A673 (cell line): ENCODE results near the gene ESRRB. TPM values are rescaled to one million over a fixed set of nuclear protein-coding genes. Genes with fewer than 3 reads are reported as not detected.

Experiments used
- BruUV-seq: library from RNA; stranded (reverse); fragments of 400-500 nt; replicated peaks from 2 replicates; lab custom pipeline; 2021; lab: Mats Ljungman, UMichigan
- CTCF ChIA-PET: fragments of 300-600 bp; sonication (Branson Sonifier 250); formaldehyde crosslinking; loops from one replicate; lab custom pipeline; 2022; ENCODE audit warnings: antibody characterized with exemption; lab: Charles Lee
- POLR2A ChIA-PET: fragments of 300-600 bp; sonication (Branson Sonifier 250); formaldehyde crosslinking; loops from one replicate; lab custom pipeline; 2022; ENCODE audit warnings: antibody characterized with exemption; ENCODE audit not compliant: low non-redundant PET; lab: Charles Lee
- DNase-seq: peaks from one replicate; pipeline ENCODE4 v3.0.0-alpha.2; 2015; ENCODE audit warnings: low spot score
- H3K27ac ChIP-seq: fragments of 200-600 bp; sonication (generic); 2 replicates; pipeline ENCODE4 v1.5.1; 2016; ENCODE audit warnings: mixed run types, low read depth, mild to moderate bottlenecking, mixed read lengths, antibody characterized with exemption, low read length; ENCODE audit not compliant: poor library complexity, severe bottlenecking
- H3K27me3 ChIP-seq: fragments of 200-600 bp; sonication (generic); replicated peaks from 2 replicates; pipeline ENCODE4 v1.6.1; 2017; ENCODE audit warnings: mixed run types, low read depth, mild to moderate bottlenecking, mixed read lengths, antibody characterized with exemption, low read length; ENCODE audit not compliant: insufficient read depth, poor library complexity
- H3K36me3 ChIP-seq: fragments of 200-600 bp; sonication (generic); 2 replicates; pipeline ENCODE4 v1.6.1; 2016; ENCODE audit warnings: mixed run types, mild to moderate bottlenecking, mixed read lengths, antibody characterized with exemption, low read length; ENCODE audit not compliant: insufficient read depth, poor library complexity, severe bottlenecking
- H3K4me1 ChIP-seq: fragments of 200-600 bp; sonication (generic); 2 replicates; pipeline ENCODE4 v1.6.1; 2017; ENCODE audit warnings: mixed run types, mild to moderate bottlenecking, mixed read lengths, antibody characterized with exemption, low read length; ENCODE audit not compliant: insufficient read depth, poor library complexity, severe bottlenecking
- H3K4me3 ChIP-seq: fragments of 200-600 bp; sonication (generic); 2 replicates; pipeline ENCODE4 v1.5.1; 2016; ENCODE audit warnings: low read depth, mixed run types, mild to moderate bottlenecking, mixed read lengths, low read length; ENCODE audit not compliant: poor library complexity, severe bottlenecking
- H3K9me3 ChIP-seq: fragments of 200-600 bp; sonication (generic); 2 replicates; pipeline ENCODE4 v1.6.1; 2016; ENCODE audit warnings: mixed run types, low read depth, mild to moderate bottlenecking, mixed read lengths, antibody characterized with exemption, low read length; ENCODE audit not compliant: poor library complexity, severe bottlenecking
- CTCF ChIP-seq: fragments of 300-800, 200-600 bp; sonication (generic); conservative IDR thresholded peaks from 2 replicates; pipeline ENCODE4 v1.5.1; 2017; ENCODE audit warnings: low read depth, mild to moderate bottlenecking, antibody characterized with exemption, low read length, moderate library complexity, mixed read lengths
- EZH2 ChIP-seq: fragments of 200-600 bp; sonication (generic); IDR thresholded peaks from 2 replicates; pipeline ENCODE4 v1.6.1; 2017; ENCODE audit warnings: borderline replicate concordance, low read depth, mild to moderate bottlenecking, mixed read lengths, antibody characterized with exemption, low read length; ENCODE audit not compliant: poor library complexity, severe bottlenecking
- intact Hi-C: fragments of 100-400 bp; cut with micrococcal nuclease; formaldehyde crosslinking; loops from one replicate; pipeline ENCODE4 v1.10.0; 2022; ENCODE audit not compliant: unreplicated experiment
- total RNA-seq: library from RNA; stranded (reverse); gene quantifications from 2 replicates; pipeline ENCODE4 v1.2.3, GENCODE V29; 2021

Gene ESRRB
- total RNA-seq, 1 experiment from 2014 or later, result 0.47 TPM

GRCh38 chr14:76351941-76352340 is 24.0 kb upstream of the ESRRB start:
- no TSS peak for BruUV-seq
- no peak overlapping the region for H3K27ac ChIP-seq
- H3K27me3 ChIP-seq, result peaks cover 17% of the 10 kb centered on the region
- no peak overlapping the region for H3K4me3 ChIP-seq
- no peaks in the 10 kb centered on the region for H3K4me1 ChIP-seq
- no peaks in the 10 kb centered on the region for H3K36me3 ChIP-seq
- ChIA-PET CTCF (interaction anchor here (0.6 kb wide), 1 partner anchor 283 kb away, joined by 3 read pairs; no protein-coding TSS in a partner anchor), POLR2A (no interaction called here)
- no peaks in the 10 kb centered on the region for H3K9me3 ChIP-seq
- intact Hi-C loops, result loop anchor here (1.0 kb wide), 1 partner anchor 301 kb away; no protein-coding TSS in a partner anchor
- DNase-seq, result no peak
- TF ChIP-seq EZH2 (no peak), CTCF (no peak)

- intact Hi-C loops, result loop anchor here (1.0 kb wide), 1 partner anchor 301 kb away; no protein-coding TSS in a partner anchor
- Histone ChIP-seq H3K4me3 (peak overlapping the region; percentile 1), H3K27me3 (peaks cover 21% of the 10 kb centered on the region), H3K27ac (no peak overlapping the region), H3K9me3 (no peaks in the 10 kb centered on the region), H3K36me3 (no peaks in the 10 kb centered on the region), H3K4me1 (no peaks in the 10 kb centered on the region)
- peak; percentile 76 for DNase-seq
- ChIA-PET CTCF (interaction anchor here (0.6 to 1.3 kb wide), 4 partner anchors 282 to 643 kb away, joined by 3 to 7 read pairs (median 3); no protein-coding TSS in a partner anchor), POLR2A (no interaction called here)
- BruUV-seq, result no TSS peak
- TF ChIP-seq EZH2, result no peak
- TF ChIP-seq CTCF, result peak; percentile 96
Observed at GRCh38 chr14:76352639-76353281, 23.2 kb upstream of the ESRRB start.

GRCh38 chr14:76354310-76354709 is 21.6 kb upstream of the ESRRB start:
- intact Hi-C loops, result no loop called here
- no peak for TF ChIP-seq CTCF
- TF ChIP-seq EZH2, result no peak
- Histone ChIP-seq H3K4me3 (no peak overlapping the region), H3K27ac (no peak overlapping the region), H3K9me3 (no peaks in the 10 kb centered on the region), H3K27me3 (peaks cover 32% of the 10 kb centered on the region), H3K36me3 (no peaks in the 10 kb centered on the region), H3K4me1 (no peaks in the 10 kb centered on the region)
- CTCF ChIA-PET, result no interaction called here
- DNase-seq, result no peak
- POLR2A ChIA-PET, result interaction anchor here (0.8 kb wide), 1 partner anchor 108 kb away, joined by 11 read pairs; no protein-coding TSS in a partner anchor
- no TSS peak for BruUV-seq
